ENCODE measurements around the gene ECE1.

DNA sequence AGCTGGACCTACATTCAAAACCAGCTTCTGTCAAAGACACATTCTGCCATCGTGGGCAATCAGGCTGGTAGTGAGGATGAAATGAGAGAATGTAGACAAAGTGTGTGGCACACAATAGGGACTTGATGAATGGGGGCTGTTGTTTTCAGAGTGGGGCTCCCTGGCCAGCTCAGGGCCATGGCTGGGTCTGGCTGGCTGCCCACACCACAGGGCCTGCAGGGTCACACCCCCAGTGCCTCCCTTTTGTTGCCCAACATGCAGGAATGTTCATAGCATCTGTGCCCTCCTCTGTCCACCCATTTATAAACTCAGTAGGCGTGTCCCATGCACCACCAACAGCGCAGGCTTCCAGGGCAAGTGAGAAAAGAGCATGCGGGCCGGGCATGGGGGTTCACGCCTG lies 20.8 kb upstream of the ECE1 start:
- no peak for TF ChIP-seq FOXA1 (IDR thresholded peaks at IDR 0.05)
- TF ChIP-seq FOXK2 (IDR thresholded peaks at IDR 0.05), result no peak
- no peak for TF ChIP-seq ZNF384 (IDR thresholded peaks at IDR 0.05)
- TF ChIP-seq ELF4 (IDR thresholded peaks at IDR 0.05), result no peak
- TF ChIP-seq BHLHE40 (IDR thresholded peaks at IDR 0.05; ENCODE audit: borderline replicate concordance), result no peak
- TF ChIP-seq FOXM1 (IDR thresholded peaks at IDR 0.05; ENCODE audit: borderline replicate concordance), result no peak
- TF ChIP-seq CTBP1 (IDR thresholded peaks at IDR 0.05; ENCODE audit: borderline replicate concordance), result no peak
- no peak for TF ChIP-seq SUZ12 (IDR thresholded peaks at IDR 0.05)
- TF ChIP-seq ARNT (IDR thresholded peaks at IDR 0.05), result no peak
- TF ChIP-seq SP1 (IDR thresholded peaks at IDR 0.05), result no peak
- TF ChIP-seq PKNOX1 (IDR thresholded peaks at IDR 0.05), result no peak
- no peak for TF ChIP-seq LEF1 (IDR thresholded peaks at IDR 0.05; ENCODE audit: borderline replicate concordance)

All from HEK293T (cell line).